HepG2 (cell line): ENCODE results near the gene RNH1. TPM values are rescaled to one million over a fixed set of nuclear protein-coding genes. Genes with fewer than 3 reads are reported as not detected.

Experiments
- ATAC-seq: fragments of 200-7000 bp; cut with Tn5 transposase; 3 replicates; pipeline ENCODE4 v1.9.1; 2020; ENCODE audit warnings: mild to moderate bottlenecking, moderate library complexity
- BruUV-seq: library from RNA; stranded (reverse); fragments of 400-500 nt; replicated peaks from 2 replicates; lab custom pipeline; 2021; lab: Mats Ljungman, UMichigan
- CTCF ChIA-PET: fragments of 300-600 bp; formaldehyde crosslinking; extraction: SDS; loops from one replicate; lab custom pipeline; 2021; ENCODE audit warnings: low total read pairs, inconsistent platforms, low intra/inter-chr PET ratio; lab: Yijun Ruan, JAX
- POLR2A ChIA-PET: fragments of 350-600 bp; sonication (Branson Sonifier 250); formaldehyde crosslinking; loops from one replicate; lab custom pipeline; 2020; ENCODE audit warnings: antibody characterized with exemption, inconsistent platforms; lab: Yijun Ruan, JAX
- DNase-seq: peaks from one replicate; pipeline ENCODE4 v3.0.0-alpha.2; 2015; ENCODE audit warnings: low spot score
- FAIRE-seq: peaks from 3 replicates; lab custom pipeline; 2011; peaks lifted over from hg19 to GRCh38; lab: Jason Lieb, UNC
- H2AFZ ChIP-seq: one replicate; pipeline ENCODE4 v1.6.1; 2011; ENCODE audit warnings: low read length, inconsistent platforms
- H3K27ac ChIP-seq: fragments of 300-600 bp; 3 replicates; pipeline ENCODE4 v1.8.0; 2011; ENCODE audit warnings: mixed run types, mild to moderate bottlenecking, mixed read lengths, low read length, inconsistent platforms; ENCODE audit not compliant: insufficient read depth; ENCODE audit errors: extremely low read length
- H3K27me3 ChIP-seq, 2 experiments: fragments of 200-600 bp in 1 of 2; 2 replicates in 1 of 2; 3 replicates in 1 of 2; pipeline versions ENCODE4 v1.6.0 to v1.8.0; 2011; ENCODE audit warnings: low read length in 2 of 2, mild to moderate bottlenecking in 2 of 2, moderate library complexity in 2 of 2, inconsistent platforms in 1 of 2; ENCODE audit not compliant: insufficient read depth in 2 of 2, control insufficient read depth in 1 of 2
- H3K36me3 ChIP-seq, 2 experiments: fragments of 200-600 bp in 1 of 2; replicated peaks in 1 of 2; 2 replicates in 1 of 2; 3 replicates in 1 of 2; pipeline versions ENCODE4 v1.5.1 to v1.8.0; 2011; ENCODE audit warnings: low read length in 2 of 2, inconsistent platforms in 1 of 2; ENCODE audit not compliant: insufficient read depth in 2 of 2, control insufficient read depth in 1 of 2
- H3K4me1 ChIP-seq: 2 replicates; pipeline ENCODE4 v1.5.1; 2012; ENCODE audit warnings: low read length, inconsistent platforms; ENCODE audit not compliant: insufficient read depth
- H3K4me2 ChIP-seq: 2 replicates; pipeline ENCODE4 v1.6.0; 2011; ENCODE audit warnings: low read depth, low read length, inconsistent platforms
- H3K4me3 ChIP-seq, 3 experiments: fragments of 200-600 bp in 1 of 3; sonication (generic), shearing (Covaris generic) in 1 of 3; replicated peaks in 1 of 3; 2 replicates each; pipeline ENCODE4 v1.5.1; 2011 to 2016; ENCODE audit warnings: low read length in 3 of 3, inconsistent platforms in 2 of 3, low read depth in 2 of 3, mild to moderate bottlenecking in 2 of 3, control low read depth in 1 of 3, mixed read lengths in 1 of 3; ENCODE audit not compliant: insufficient read depth in 1 of 3
- H3K79me2 ChIP-seq: one replicate; pipeline ENCODE4 v1.6.1; 2011; ENCODE audit warnings: low read length, inconsistent platforms; ENCODE audit not compliant: insufficient read depth
- H3K9ac ChIP-seq: 2 replicates; pipeline ENCODE4 v1.6.0; 2011; ENCODE audit warnings: mild to moderate bottlenecking, low read depth, low read length, inconsistent platforms; ENCODE audit not compliant: insufficient read depth
- H3K9me3 ChIP-seq: 2 replicates; pipeline ENCODE4 v1.5.1; 2012; ENCODE audit warnings: mild to moderate bottlenecking, low read length
- H4K20me1 ChIP-seq: 2 replicates; pipeline ENCODE4 v1.6.0; 2011; ENCODE audit warnings: inconsistent platforms, mild to moderate bottlenecking, low read length, moderate library complexity; ENCODE audit not compliant: insufficient read depth
- CREM ChIP-seq, 2 experiments: sonication (generic) in 1 of 2; formaldehyde crosslinking in 1 of 2; IDR thresholded peaks; 2 replicates each; pipeline versions ENCODE4 v1.4.0 to v1.6.1; 2016 to 2020; ENCODE audit warnings: antibody characterized with exemption in 1 of 2, mild to moderate bottlenecking in 1 of 2, missing genetic modification reagents in 1 of 2
- FOXA1 ChIP-seq, 2 experiments: fragments of 450-650 bp in 1 of 2; sonication (generic) in 1 of 2; formaldehyde crosslinking in 1 of 2; IDR thresholded peaks; 2 replicates each; pipeline versions ENCODE4 v1.4.0 to v1.6.1; 2016 to 2020; ENCODE audit warnings: missing genetic modification reagents in 1 of 2
- HDAC1 ChIP-seq: sonication (generic); formaldehyde crosslinking; IDR thresholded peaks from 2 replicates; pipeline ENCODE4 v1.5.1; 2020; ENCODE audit warnings: mild to moderate bottlenecking, missing genetic modification reagents
- KDM5B ChIP-seq: sonication (generic); formaldehyde crosslinking; IDR thresholded peaks from 2 replicates; pipeline ENCODE4 v1.4.0; 2020; ENCODE audit warnings: missing genetic modification reagents, mild to moderate bottlenecking, borderline replicate concordance
- SP1 ChIP-seq, 2 experiments: fragments of 450-650 bp in 1 of 2; sonication (generic) in 1 of 2; formaldehyde crosslinking in 1 of 2; IDR thresholded peaks; 2 replicates each; pipeline versions ENCODE4 v1.4.0 to v1.6.1; 2016 to 2020; ENCODE audit warnings: missing genetic modification reagents in 1 of 2
- YEATS4 ChIP-seq: sonication (generic); formaldehyde crosslinking; IDR thresholded peaks from 2 replicates; pipeline ENCODE4 v1.4.0; 2020; ENCODE audit warnings: missing genetic modification reagents, borderline replicate concordance
- ZFP41 ChIP-seq: sonication (generic); formaldehyde crosslinking; IDR thresholded peaks from 2 replicates; pipeline ENCODE4 v1.4.0; 2020; ENCODE audit warnings: mild to moderate bottlenecking, missing genetic modification reagents, borderline replicate concordance
- ZNF180 ChIP-seq: sonication (generic); formaldehyde crosslinking; IDR thresholded peaks from 2 replicates; pipeline ENCODE4 v1.4.0; 2020; ENCODE audit warnings: low read depth, missing genetic modification reagents, borderline replicate concordance
- ZNF205 ChIP-seq: IDR thresholded peaks from 2 replicates; pipeline ENCODE4 v1.6.1; 2018; ENCODE audit warnings: missing biosample characterization, missing genetic modification reagents
- ZNF430 ChIP-seq: sonication (generic); formaldehyde crosslinking; IDR thresholded peaks from 2 replicates; pipeline ENCODE4 v1.9.0; 2021; ENCODE audit warnings: mild to moderate bottlenecking, missing genetic modification reagents
- ZSCAN21 ChIP-seq: sonication (generic); formaldehyde crosslinking; IDR thresholded peaks from 2 replicates; pipeline ENCODE4 v1.8.0; 2022; ENCODE audit warnings: mild to moderate bottlenecking, missing genetic modification reagents, moderate library complexity, borderline replicate concordance
- WGBS: methylation state at CpG from one replicate; pipeline ENCODE4 v1.1.6; 2017; ENCODE audit warnings: low lambda C conversion rate; 5-methylcytosine and 5-hydroxymethylcytosine counted together
- in situ Hi-C: cut with HindIII; loops from 2 replicates; pipeline ENCODE4 v1.10.0; 2017; ENCODE audit warnings: low pct_unique_long_range_greater_than_20kb; ENCODE audit not compliant: extremely low pct_ligation_motif_present
- intact Hi-C: fragments of 100-400 bp; cut with micrococcal nuclease; formaldehyde crosslinking; loops from one replicate; pipeline ENCODE4 v1.10.0; 2022; ENCODE audit not compliant: unreplicated experiment
- polyA plus RNA-seq, 8 experiments: library from polyadenylated mRNA; depleted of rRNA in 3 of 8; stranded (reverse) in 7 of 8; unstranded in 1 of 8; fragments of >200 nt; fragmentation: Illumina TruSeq in 4 of 8; extraction: Trizol in 4 of 8; gene quantifications; 2 replicates each; pipeline versions ENCODE4 v1.2.1 to v1.2.3, GENCODE V29; 2011 to 2016; ENCODE audit warnings: low read depth in 4 of 8, missing spikeins in 1 of 8, mixed read lengths in 1 of 8; ENCODE audit not compliant: insufficient read depth in 1 of 8
- total RNA-seq, 5 experiments: library from RNA; depleted of rRNA; stranded (reverse); fragments of >200 nt; fragmentation: Illumina TruSeq; extraction: Trizol; gene quantifications; 2 replicates each; pipeline ENCODE4 v1.2.3, GENCODE V29; 2016; ENCODE audit warnings: low read depth in 1 of 5
- TF ChIP-seq, protein P1 (sequence below): sonication (generic); formaldehyde crosslinking; IDR thresholded peaks from 2 replicates; pipeline ENCODE4 v1.5.0; 2020; ENCODE audit warnings: missing genetic modification reagents

RNH1 gene
- total and polyA plus RNA-seq, 2 of the 13 experiments (the other 11 are each of a cell fraction or from before 2014, with no cell fraction given): 36.0 to 74.1 TPM

DNA sequence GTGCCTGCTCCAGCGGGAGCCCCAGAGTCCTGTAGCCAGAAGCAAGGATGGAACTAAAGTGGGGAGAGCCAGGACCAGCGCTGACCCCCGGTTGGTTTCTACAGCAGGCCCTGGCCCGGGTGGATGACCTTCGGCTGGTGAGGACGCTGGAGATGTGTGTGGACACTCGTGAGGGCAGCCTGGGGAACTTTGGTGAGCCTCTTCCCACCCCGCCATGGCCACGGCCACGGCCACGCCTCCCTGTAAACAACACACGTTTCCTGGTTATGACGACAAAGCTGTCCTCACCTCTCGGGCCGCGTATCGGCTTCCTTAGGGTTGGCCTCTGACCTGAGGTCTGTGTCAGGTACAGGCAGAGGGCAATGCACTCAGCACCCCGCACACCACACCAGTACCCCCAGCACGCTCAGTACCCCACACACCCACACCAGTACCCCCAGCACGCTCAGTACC, 34.4 kb upstream of the RNH1 start:
- DNase-seq (no peak), ATAC-seq (no peak), FAIRE-seq (no peak)
- ChIA-PET POLR2A (interaction anchor here (1.4 kb wide), 1 partner anchor 9 kb away, joined by 4 read pairs; no protein-coding TSS in a partner anchor), CTCF (no interaction called here)
- Histone ChIP-seq H4K20me1 (no peaks in the 10 kb centered on the region), H3K9me3 (no peaks in the 10 kb centered on the region), H3K79me2 (no peaks in the 10 kb centered on the region), H3K4me1 (peaks cover 84% of the 10 kb centered on the region), H3K36me3 (no peaks in the 10 kb centered on the region), H3K27me3 (peaks cover 6 to 28% of the 10 kb centered on the region in 2 experiments; a peak in 4 of 5 replicates), H3K27ac (no peak overlapping the region), H3K4me3 (peak overlapping the region in 1 of 3 experiments; percentile 54; a peak in 1 of 6 replicates), H2AFZ (no peak overlapping the region), H3K4me2 (peak overlapping the region; percentile 58), H3K9ac (no peak overlapping the region)
- in situ Hi-C loops: no loop called here
- no TSS peak for BruUV-seq
- intact Hi-C loops: no loop called here
- TF ChIP-seq ZSCAN21 (CRISPR knock-in tag) (peak; percentile 99), ZNF430 (CRISPR knock-in tag) (no peak), CREM (IDR thresholded peaks at IDR 0.05) (peak; percentile 17; the same call in 1 of the 2 replicates), CREM (CRISPR knock-in tag; IDR thresholded peaks at IDR 0.05) (no peak), HDAC1 (CRISPR knock-in tag) (no peak), SP1 (IDR thresholded peaks at IDR 0.05) (no peak), SP1 (CRISPR knock-in tag; IDR thresholded peaks at IDR 0.05) (peak; percentile 19; the same call in 1 of the 2 replicates), YEATS4 (no peak), ZFP41 (CRISPR knock-in tag) (no peak), KDM5B (CRISPR knock-in tag) (0 out of 2 replicates have a peak, but pooled peaks have one; percentile 23), ZNF205 (CRISPR knock-in tag) (no peak), ZNF180 (no peak), FOXA1 (IDR thresholded peaks at IDR 0.05) (no peak), FOXA1 (CRISPR knock-in tag; IDR thresholded peaks at IDR 0.05) (peak; percentile 57)
- TF ChIP-seq, protein P1, sequence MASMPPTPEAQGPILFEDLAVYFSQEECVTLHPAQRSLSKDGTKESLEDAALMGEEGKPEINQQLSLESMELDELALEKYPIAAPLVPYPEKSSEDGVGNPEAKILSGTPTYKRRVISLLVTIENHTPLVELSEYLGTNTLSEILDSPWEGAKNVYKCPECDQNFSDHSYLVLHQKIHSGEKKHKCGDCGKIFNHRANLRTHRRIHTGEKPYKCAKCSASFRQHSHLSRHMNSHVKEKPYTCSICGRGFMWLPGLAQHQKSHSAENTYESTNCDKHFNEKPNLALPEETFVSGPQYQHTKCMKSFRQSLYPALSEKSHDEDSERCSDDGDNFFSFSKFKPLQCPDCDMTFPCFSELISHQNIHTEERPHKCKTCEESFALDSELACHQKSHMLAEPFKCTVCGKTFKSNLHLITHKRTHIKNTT (CRISPR knock-in tag): no peak
- WGBS: 59% methylated on average over 3 of the region's 20 CpGs
